ENCODE results near the gene EIF4H. TPM values are rescaled to one million over a fixed set of nuclear protein-coding genes. Genes with fewer than 3 reads are reported as not detected.

The EIF4H gene
- total and polyA plus RNA-seq, 9 of the 15 experiments (the other 6 are each of a cell fraction or from before 2014, with no cell fraction given): 11.0 to 435 (median 319) TPM

DNA sequence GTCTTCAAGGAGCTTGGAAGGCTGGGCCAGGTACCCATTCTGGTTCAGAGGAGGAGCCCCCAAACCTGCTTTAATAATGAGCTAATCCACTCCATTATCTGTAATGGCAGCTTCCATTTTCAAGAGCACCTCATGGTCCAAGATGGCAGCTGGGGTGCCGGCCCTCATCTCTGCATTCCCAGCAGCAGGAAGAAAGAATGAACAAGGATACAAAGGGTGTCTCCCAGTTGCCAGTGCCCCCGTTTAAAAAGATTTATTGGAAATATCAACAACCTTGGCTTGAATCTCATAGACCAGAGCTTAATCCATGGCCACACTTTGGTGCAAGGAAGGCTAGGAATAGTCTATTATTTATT lies 44.2 kb downstream of the EIF4H start:
- no peak overlapping the region for H2AFZ ChIP-seq (ENCODE audit: low read depth, low read length)
- no peak overlapping the region for H3K4me3 ChIP-seq
- 17% methylated on average over 2 of the region's 2 CpGs for WGBS (ENCODE audit: insufficient coverage, low coverage, missing lambda C conversion rate)
- DNase-seq (ENCODE audit: extremely low read depth in 1 of 4, low spot score in 3 of 4) (no peak), FAIRE-seq (no peak), ATAC-seq (no peak)
- H4K20me1 ChIP-seq (replicated peaks; ENCODE audit: control insufficient read depth, insufficient read depth, low read length): no peaks in the 10 kb centered on the region
- ChIA-PET CTCF (ENCODE audit: low intra/inter-chr PET ratio) (no interaction called here), POLR2A (interaction anchor here (0.9 to 1.2 kb wide), 2 partner anchors 12 to 20 kb away, joined by 3 to 6 read pairs; no protein-coding TSS in a partner anchor)
- no peak overlapping the region for H3K27ac ChIP-seq (ENCODE audit: extremely low read depth, low read depth, low read length)
- no peaks in the 10 kb centered on the region for H3K9me1 ChIP-seq (ENCODE audit: control insufficient read depth, insufficient read depth, low read length)
- no peak overlapping the region for H3K4me2 ChIP-seq (ENCODE audit: insufficient read depth, low read length)
- H3K9ac ChIP-seq (ENCODE audit: insufficient read depth in 1 of 2, low read depth in 2 of 2, low read length in 2 of 2): no peak overlapping the region
- in situ Hi-C loops (cut with MboI): no loop called here
- peak; percentile 91; the same call in 1 of the 2 replicates for TF ChIP-seq HLTF (IDR thresholded peaks at IDR 0.05)
- TF ChIP-seq ZNF77 (CRISPR knock-in tag; IDR thresholded peaks at IDR 0.05): no peak
- peak; percentile 66; the same call in 1 of the 2 replicates for TF ChIP-seq SMARCA5 (IDR thresholded peaks at IDR 0.05)
- no peak for TF ChIP-seq MAFF (IDR thresholded peaks at IDR 0.05; ENCODE audit: low read length)
- peak; percentile 84 for TF ChIP-seq ADNP (tag; IDR thresholded peaks at IDR 0.05)
- TF ChIP-seq RBM25 (IDR thresholded peaks at IDR 0.05; ENCODE audit: low read depth, low read length, severe bottlenecking): peak; percentile 99
- peak in 1 of 2 experiments; percentile 54; a peak in 1 of 4 replicates for TF ChIP-seq RCOR1 (IDR thresholded peaks at IDR 0.05; ENCODE audit: borderline replicate concordance in 1 of 2, low read depth in 2 of 2, low read length in 2 of 2)
- 0 out of 2 replicates have a peak, but pooled peaks have one; percentile 67 for TF ChIP-seq PTBP1 (IDR thresholded peaks at IDR 0.05; ENCODE audit: low read depth, low read length)
- peak; percentile 49 to 63; a peak in 2 of 4 replicates for TF ChIP-seq KDM1A (IDR thresholded peaks at IDR 0.05)
- peak; percentile 85 for TF ChIP-seq BCOR (IDR thresholded peaks at IDR 0.05)
- TF ChIP-seq CBX1 (IDR thresholded peaks at IDR 0.05; ENCODE audit: low read depth): peak; percentile 56; the same call in 1 of the 2 replicates
- no peak for TF ChIP-seq NR2C1 (IDR thresholded peaks at IDR 0.05)
- TF ChIP-seq NR2C1 (tag; IDR thresholded peaks at IDR 0.05): no peak
- TF ChIP-seq, protein P1, sequence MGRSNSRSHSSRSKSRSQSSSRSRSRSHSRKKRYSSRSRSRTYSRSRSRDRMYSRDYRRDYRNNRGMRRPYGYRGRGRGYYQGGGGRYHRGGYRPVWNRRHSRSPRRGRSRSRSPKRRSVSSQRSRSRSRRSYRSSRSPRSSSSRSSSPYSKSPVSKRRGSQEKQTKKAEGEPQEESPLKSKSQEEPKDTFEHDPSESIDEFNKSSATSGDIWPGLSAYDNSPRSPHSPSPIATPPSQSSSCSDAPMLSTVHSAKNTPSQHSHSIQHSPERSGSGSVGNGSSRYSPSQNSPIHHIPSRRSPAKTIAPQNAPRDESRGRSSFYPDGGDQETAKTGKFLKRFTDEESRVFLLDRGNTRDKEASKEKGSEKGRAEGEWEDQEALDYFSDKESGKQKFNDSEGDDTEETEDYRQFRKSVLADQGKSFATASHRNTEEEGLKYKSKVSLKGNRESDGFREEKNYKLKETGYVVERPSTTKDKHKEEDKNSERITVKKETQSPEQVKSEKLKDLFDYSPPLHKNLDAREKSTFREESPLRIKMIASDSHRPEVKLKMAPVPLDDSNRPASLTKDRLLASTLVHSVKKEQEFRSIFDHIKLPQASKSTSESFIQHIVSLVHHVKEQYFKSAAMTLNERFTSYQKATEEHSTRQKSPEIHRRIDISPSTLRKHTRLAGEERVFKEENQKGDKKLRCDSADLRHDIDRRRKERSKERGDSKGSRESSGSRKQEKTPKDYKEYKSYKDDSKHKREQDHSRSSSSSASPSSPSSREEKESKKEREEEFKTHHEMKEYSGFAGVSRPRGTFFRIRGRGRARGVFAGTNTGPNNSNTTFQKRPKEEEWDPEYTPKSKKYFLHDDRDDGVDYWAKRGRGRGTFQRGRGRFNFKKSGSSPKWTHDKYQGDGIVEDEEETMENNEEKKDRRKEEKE (IDR thresholded peaks at IDR 0.05; ENCODE audit: borderline replicate concordance in 1 of 2, control insufficient read depth in 1 of 2, low read depth in 2 of 2, low read length in 1 of 2): no peak
- no peak for TF ChIP-seq RB1 (IDR thresholded peaks at IDR 0.05; ENCODE audit: low read depth)
- no peak for TF ChIP-seq ZNF584 (CRISPR knock-in tag; IDR thresholded peaks at IDR 0.05; ENCODE audit: low read depth)
- intact Hi-C loops (cut with micrococcal nuclease): no loop called here
- H3K27me3 ChIP-seq (ENCODE audit: control insufficient read depth in 2 of 2, insufficient read depth in 2 of 2, low read length in 2 of 2): no peaks in the 10 kb centered on the region
- H3K9me3 ChIP-seq (replicated peaks; ENCODE audit: control insufficient read depth, insufficient read depth, low read depth, low read length): no peaks in the 10 kb centered on the region
- peaks cover 0 to 23% of the 10 kb centered on the region in 2 experiments; a peak in 3 of 5 replicates for H3K4me1 ChIP-seq (replicated peaks in 1 of 2; ENCODE audit: control insufficient read depth in 2 of 2, insufficient read depth in 2 of 2, low read length in 2 of 2)
- no peaks in the 10 kb centered on the region for H3K79me2 ChIP-seq (ENCODE audit: control insufficient read depth, insufficient read depth, low read length)
- BruUV-seq (replicated peaks): no TSS peak
- no peaks in the 10 kb centered on the region for H3K36me3 ChIP-seq (ENCODE audit: control insufficient read depth, insufficient read depth, low read length)

Measured in K562 (cell line).